NK-92 treated with Interleukin-12 subunit alpha and Interleukin-12 subunit beta, amount 100 ng/mL, for 24 hours (cell line): ENCODE measurements around the gene DPP6.
"Not testable (repeated sequence)": the region's sequence is repeated elsewhere in the genome, so short reads cannot be mapped to it uniquely, and the experiment has no call there.

Source experiments
- DNase-seq: peaks from one replicate; lab custom pipeline; 2025; lab: John Stamatoyannopoulos, UW

The DPP6 gene

GRCh38 chr7:154909241-154910105, 857.3 kb downstream of the DPP6 start:
- DNase-seq: no peak

- no peak for DNase-seq
Observed at GRCh38 chr7:154910125-154910524, 857.9 kb downstream of the DPP6 start.

GRCh38 chr7:154910977-154911376, 858.8 kb downstream of the DPP6 start:
- DNase-seq: no peak

DNA sequence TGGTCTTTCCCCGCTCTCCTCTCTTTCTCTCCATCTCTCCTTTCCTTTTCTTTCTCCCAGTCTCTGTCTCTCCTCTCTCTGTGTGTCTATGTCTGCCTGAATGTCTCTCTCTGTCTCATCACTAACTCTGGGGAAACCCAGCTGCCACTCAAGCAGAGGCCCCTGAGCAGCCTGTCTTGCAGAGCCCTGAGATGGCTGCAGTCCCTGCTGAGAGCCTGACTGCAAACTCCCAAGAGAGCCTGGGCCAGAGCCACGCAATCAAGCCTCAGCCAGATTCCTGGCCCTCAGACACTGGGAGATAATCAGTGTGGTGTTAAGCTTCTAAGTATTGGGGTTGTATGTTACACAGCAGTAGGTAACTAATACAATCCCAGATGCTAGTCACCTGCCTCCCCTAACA, 859.2 kb downstream of the DPP6 start:
- no peak for DNase-seq

DNA sequence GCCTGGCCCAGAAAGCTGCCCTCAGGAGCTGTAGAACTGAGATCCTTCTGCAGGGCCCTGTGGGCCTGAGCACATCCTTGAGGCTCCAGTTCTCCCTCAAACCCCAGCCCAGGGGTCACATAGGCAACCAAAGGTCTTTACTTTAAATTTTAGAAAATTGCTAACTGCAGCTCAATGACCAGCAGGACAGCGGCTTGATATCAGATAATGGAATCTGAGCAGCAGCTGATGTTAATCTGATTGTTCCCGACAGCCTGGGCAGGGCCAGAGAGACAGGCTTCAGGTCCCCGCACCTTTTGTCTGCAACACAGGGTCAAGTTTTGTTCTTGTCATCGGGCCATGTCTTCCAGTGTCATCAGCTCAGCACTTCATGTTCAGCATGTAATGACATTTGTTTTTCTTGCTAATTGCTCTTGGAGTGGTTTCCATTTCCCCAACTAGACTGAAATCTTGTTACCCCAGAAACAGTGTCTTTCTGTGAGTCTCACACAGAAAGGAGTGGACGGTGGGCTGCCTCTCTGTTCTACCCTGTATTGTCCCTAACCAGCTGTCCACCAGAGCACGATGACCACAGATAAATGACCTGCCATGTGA, 859.8 kb downstream of the DPP6 start:
- DNase-seq: no peak

- DNase-seq: no peak
Observed at GRCh38 chr7:154912871-154913637, 860.9 kb downstream of the DPP6 start.

DNA sequence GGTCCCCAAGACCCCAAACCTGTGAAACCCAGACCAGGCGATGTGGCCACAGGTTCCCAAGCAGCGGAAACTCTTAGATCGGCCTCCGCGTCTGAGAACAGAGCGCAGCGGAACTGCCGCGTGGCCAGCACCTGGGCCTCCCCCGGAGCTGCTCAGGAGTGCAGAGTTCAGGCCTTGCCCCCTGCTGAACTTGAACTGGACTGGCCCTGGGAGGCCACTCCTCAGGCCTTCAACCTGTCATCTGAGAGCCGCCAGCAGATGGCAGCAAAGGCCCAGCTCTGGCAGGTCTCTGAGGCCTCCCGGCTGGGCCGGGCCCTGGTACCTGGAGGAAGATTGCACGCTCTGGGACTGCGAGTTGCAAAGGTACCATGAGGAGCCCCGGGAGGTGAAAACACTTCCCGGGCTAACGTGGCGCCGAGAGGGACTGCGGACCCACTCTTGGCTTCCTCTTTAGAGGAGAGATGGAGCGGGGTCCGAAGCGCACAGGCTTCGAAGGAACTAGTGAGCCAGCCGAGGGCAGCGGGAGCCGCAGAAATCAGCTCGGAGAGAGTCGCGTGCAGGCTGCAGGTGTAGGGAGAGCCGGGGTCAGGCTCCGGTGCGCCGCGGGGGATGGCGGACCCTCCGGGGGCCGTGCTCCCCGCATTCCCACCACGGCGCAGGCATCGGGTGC, 861.6 kb downstream of the DPP6 start:
- DNase-seq: peak; percentile 49

- no peak for DNase-seq
Observed at GRCh38 chr7:154914308-154914995, 862.3 kb downstream of the DPP6 start.

DNA sequence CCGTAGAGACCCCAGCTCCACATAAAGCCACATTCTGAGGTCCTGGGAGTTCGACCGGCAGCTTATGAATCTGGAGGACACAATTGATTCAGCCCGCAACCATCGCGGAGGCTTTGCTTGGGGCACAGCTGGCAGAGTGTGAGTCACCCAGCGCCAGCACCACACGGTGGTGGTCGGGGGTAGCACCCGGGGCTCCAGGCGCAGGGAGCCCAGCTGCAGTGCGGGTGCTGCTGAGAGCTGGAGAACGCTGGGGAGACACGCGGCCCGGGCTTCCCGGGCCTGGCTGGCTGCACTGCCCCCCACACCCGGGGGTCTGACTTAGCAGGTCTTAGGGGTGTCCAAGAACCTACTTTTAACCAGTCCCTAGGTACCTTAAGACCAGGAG, 862.8 kb downstream of the DPP6 start:
- DNase-seq: no peak

- no peak for DNase-seq
Observed at GRCh38 chr7:154915600-154915999, 863.4 kb downstream of the DPP6 start.

DNA sequence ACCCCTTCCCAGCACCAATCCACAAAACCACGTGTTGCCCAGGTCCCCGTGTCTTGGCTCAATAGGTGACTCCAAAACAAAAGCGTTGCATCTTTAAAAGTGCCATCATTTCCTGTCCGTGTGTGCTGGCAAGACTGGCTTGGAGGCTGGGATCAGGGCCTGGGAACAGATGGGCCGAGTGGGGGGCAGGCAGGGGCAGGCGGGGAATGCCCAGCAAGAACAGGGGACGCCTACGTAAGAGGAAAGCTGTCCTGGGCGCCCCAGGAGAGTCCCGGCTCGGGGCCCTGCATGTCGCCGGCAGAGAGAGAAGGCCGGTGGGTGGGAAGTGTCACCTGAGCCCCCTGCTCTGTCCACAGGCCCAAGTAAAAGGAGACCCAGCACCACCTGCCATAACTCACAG, 864.2 kb downstream of the DPP6 start:
- DNase-seq: no peak

GRCh38 chr7:154916856-154917807, 864.9 kb downstream of the DPP6 start:
- DNase-seq: no peak

DNA sequence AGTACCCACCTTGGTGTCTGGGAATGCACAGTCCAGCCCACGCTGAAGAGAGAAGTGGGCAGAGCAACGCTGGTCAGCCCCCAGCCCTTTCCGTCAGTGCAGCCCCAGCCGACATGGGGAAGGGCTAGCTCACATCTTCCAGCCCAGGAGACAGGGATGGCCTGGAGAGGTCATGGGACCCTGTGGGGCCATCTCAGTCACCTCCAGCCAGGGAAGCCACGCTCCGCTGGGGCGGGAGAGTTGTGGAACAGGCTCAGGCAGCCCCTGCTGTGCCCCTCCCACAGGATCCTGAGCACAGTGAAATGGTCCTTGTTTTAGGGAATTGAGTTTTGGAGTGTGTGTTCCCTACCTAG, 865.6 kb downstream of the DPP6 start:
- no peak for DNase-seq

DNA sequence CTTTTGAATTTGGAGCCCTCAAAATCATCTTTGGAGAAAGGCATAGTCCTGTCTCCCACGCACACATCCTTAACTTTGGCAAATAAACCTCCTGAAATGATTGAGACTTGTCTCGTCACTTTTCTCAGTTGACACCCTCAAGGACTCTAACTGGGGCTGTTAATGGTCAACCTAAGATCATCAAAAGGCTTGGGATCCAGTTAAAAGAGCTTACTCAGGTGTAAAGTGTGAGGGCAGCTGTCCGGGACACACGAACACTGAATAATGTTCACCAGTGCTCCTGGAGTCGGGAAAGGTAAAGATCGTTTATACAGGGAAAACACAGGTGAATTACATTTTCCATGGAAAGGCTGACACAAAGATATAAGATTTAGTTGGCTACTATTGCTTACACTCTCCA, 866.1 kb downstream of the DPP6 start:
- DNase-seq: no peak

- no peak for DNase-seq
Observed at GRCh38 chr7:154918741-154919140, 866.5 kb downstream of the DPP6 start.

DNA sequence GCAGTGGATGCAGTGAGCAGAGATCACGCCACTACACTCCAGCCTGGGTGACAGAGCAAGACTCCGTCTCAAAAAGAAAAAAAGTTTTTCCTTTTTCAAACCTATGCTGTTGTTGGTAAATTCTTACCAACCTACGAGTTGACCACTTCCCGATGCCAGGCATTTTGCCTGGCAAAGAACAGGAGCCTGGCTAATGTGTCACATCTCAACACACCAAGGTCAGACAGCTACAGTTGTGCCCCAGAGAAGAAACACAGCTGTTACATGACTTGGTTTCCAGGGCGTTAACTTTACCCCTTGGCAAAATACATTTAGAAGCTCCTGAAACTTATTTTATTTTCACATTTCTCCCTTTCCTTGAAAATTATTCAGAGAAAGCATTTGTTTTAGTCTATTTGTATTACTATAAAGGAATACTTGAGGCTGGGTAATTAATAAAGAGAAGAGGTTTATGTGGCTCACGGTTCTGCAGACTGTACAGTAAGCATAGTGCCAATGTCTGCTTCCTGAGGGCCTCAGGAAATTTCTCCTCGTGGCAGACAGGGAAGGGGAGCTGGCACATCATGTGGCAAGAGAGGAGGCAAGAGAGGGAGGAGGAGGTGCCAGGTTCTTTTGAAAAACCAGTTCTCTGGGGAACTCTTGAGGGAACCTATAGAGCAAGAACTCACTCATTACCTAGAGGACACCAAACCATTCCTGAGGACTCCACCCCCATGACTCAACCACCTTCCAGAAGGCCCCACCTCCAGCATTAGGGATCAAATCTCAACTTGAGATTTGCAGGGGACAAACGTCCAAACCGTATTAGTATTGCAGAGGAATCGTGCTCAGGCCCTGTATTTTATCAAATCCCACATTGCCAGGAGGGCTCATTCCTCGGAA, 867.4 kb downstream of the DPP6 start:
- no peak for DNase-seq

DNA sequence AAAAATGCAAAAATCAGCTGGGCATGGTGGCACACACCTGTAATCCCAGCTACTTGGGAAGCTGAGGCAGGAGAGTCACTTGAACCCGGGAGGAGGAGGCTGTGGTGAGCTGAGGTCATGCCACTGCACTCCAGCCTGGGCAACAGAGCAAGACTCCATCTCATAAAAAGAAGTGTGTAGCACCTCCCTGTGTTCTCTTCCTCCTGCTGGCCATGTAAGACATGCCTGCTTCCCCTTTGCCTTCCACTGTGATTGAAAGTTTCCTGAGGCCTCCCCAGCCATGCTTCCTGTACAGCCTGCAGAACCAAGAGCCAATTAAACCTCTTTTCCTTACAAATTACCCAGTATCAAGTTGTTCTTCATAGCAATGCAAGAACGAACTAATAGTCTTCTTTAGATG, 870.3 kb downstream of the DPP6 start:
- DNase-seq: not testable (repeated sequence)

GRCh38 chr7:154927624-154928125, 875.5 kb downstream of the DPP6 start:
- peak; percentile 61 for DNase-seq
